ENCODE results near the gene PLB1. TPM values are rescaled to one million over a fixed set of nuclear protein-coding genes. Genes with fewer than 3 reads are reported as not detected.

The PLB1 gene
- polyA plus RNA-seq (ENCODE audit: insufficient read length in 4 of 4): 1 to 10 TPM in 2 of 4 donors, under 1 TPM in 2; 0.70 to 3.9 (median 1.5) TPM

- no peak for DNase-seq (ENCODE audit: low read depth in 4 of 4, low spot score in 3 of 4)
Observed at GRCh38 chr2:28495551-28496250, at the start of gene PLB1. PLB1 (plus strand) TSS chr2:28496060; CDS start chr2:28496115, 55 bp downstream.

GRCh38 chr2:28446531-28446930 lies 49.3 kb upstream of the PLB1 start:
- DNase-seq (ENCODE audit: low read depth in 4 of 4, low spot score in 3 of 4): no peak

GRCh38 chr2:28447086-28447485 lies 48.8 kb upstream of the PLB1 start:
- no peak for DNase-seq (ENCODE audit: low read depth in 4 of 4, low spot score in 3 of 4)

GRCh38 chr2:28447943-28448792 lies 47.7 kb upstream of the PLB1 start:
- no peak for DNase-seq (ENCODE audit: low read depth in 4 of 4, low spot score in 3 of 4)

- DNase-seq (ENCODE audit: low read depth in 4 of 4, low spot score in 3 of 4): no peak
Observed at GRCh38 chr2:28448793-28449100, 47.1 kb upstream of the PLB1 start.

GRCh38 chr2:28449126-28449487 lies 46.8 kb upstream of the PLB1 start:
- no peak for DNase-seq (ENCODE audit: low read depth in 4 of 4, low spot score in 3 of 4)

- DNase-seq (ENCODE audit: low read depth in 4 of 4, low spot score in 3 of 4): no peak
Observed at GRCh38 chr2:28449488-28450395, 46.1 kb upstream of the PLB1 start.

GRCh38 chr2:28450901-28451565 lies 44.8 kb upstream of the PLB1 start:
- no peak for DNase-seq (ENCODE audit: low read depth in 4 of 4, low spot score in 3 of 4)

GRCh38 chr2:28451793-28452533 lies 43.9 kb upstream of the PLB1 start:
- DNase-seq (ENCODE audit: low read depth in 4 of 4, low spot score in 3 of 4): no peak

GRCh38 chr2:28452534-28453081 lies 43.3 kb upstream of the PLB1 start:
- DNase-seq (ENCODE audit: low read depth in 4 of 4, low spot score in 3 of 4): no peak

GRCh38 chr2:28453396-28453795 lies 42.5 kb upstream of the PLB1 start:
- DNase-seq (ENCODE audit: low read depth in 4 of 4, low spot score in 3 of 4): no peak

- DNase-seq (ENCODE audit: low read depth in 4 of 4, low spot score in 3 of 4): no peak
Observed at GRCh38 chr2:28454016-28454930, 41.6 kb upstream of the PLB1 start.

GRCh38 chr2:28457237-28457636 lies 38.6 kb upstream of the PLB1 start:
- DNase-seq (ENCODE audit: low read depth in 4 of 4, low spot score in 3 of 4): no peak

- DNase-seq (ENCODE audit: low read depth in 4 of 4, low spot score in 3 of 4): no peak
Observed at GRCh38 chr2:28461056-28461455, 34.8 kb upstream of the PLB1 start.

GRCh38 chr2:28462122-28462521 lies 33.7 kb upstream of the PLB1 start:
- no peak for DNase-seq (ENCODE audit: low read depth in 4 of 4, low spot score in 3 of 4)

GRCh38 chr2:28463211-28463816 lies 32.5 kb upstream of the PLB1 start:
- DNase-seq (ENCODE audit: low read depth in 4 of 4, low spot score in 3 of 4): no peak

- no peak for DNase-seq (ENCODE audit: low read depth in 4 of 4, low spot score in 3 of 4)
Observed at GRCh38 chr2:28463893-28464292, 32.0 kb upstream of the PLB1 start.

Measured in left renal pelvis (tissue), 4 donors.